Sigmoid colon (tissue), 4 donors: ENCODE results near the gene CSTB.

ENCODE experiments used
- CTCF ChIP-seq, 4 experiments: fragments of 450-650 bp in 3 of 4; fragments of 200-600 bp in 1 of 4; IDR thresholded peaks; one replicate each; pipeline ENCODE4 v1.5.1; 2016 to 2019; ENCODE audit warnings: antibody characterized with exemption in 4 of 4, mild to moderate bottlenecking in 3 of 4, moderate library complexity in 2 of 4
- EP300 ChIP-seq, 4 donors: sonication (generic); formaldehyde crosslinking; IDR thresholded peaks; one replicate each; pipeline ENCODE4 v1.6.1; 2017; ENCODE audit warnings: antibody characterized with exemption in 4 of 4
- POLR2A ChIP-seq, 2 donors: fragments of 450-650 bp; IDR thresholded peaks; one replicate each; pipeline ENCODE4 v1.6.1; 2016; ENCODE audit warnings: antibody characterized with exemption in 2 of 2, mild to moderate bottlenecking in 2 of 2, moderate library complexity in 2 of 2
- POLR2AphosphoS5 ChIP-seq, 4 donors: sonication (generic); formaldehyde crosslinking; IDR thresholded peaks; one replicate each; pipeline ENCODE4 v1.6.1; 2017; ENCODE audit warnings: antibody characterized with exemption in 4 of 4

- TF ChIP-seq CTCF (IDR thresholded peaks at IDR 0.05), result no peak
- no peak for TF ChIP-seq POLR2AphosphoS5 (IDR thresholded peaks at IDR 0.05)
- no peak for TF ChIP-seq EP300 (IDR thresholded peaks at IDR 0.05)
- TF ChIP-seq POLR2A (IDR thresholded peaks at IDR 0.05), result no peak
Measured at GRCh38 chr21:43743947-43744346, 32.2 kb downstream of the CSTB start.
